ENCODE data around the gene FBLN7.
A peak's percentile ranks its signal among the peaks of the same experiment; 100 is the strongest.
"Not testable (repeated sequence)": the region's sequence is repeated elsewhere in the genome, so short reads cannot be mapped to it uniquely, and the experiment has no call there.

FBLN7 gene, protein sequence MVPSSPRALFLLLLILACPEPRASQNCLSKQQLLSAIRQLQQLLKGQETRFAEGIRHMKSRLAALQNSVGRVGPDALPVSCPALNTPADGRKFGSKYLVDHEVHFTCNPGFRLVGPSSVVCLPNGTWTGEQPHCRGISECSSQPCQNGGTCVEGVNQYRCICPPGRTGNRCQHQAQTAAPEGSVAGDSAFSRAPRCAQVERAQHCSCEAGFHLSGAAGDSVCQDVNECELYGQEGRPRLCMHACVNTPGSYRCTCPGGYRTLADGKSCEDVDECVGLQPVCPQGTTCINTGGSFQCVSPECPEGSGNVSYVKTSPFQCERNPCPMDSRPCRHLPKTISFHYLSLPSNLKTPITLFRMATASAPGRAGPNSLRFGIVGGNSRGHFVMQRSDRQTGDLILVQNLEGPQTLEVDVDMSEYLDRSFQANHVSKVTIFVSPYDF
- 23.3 reads per million, percentile 50 among the genes with 10 or more reads in this experiment for total RNA-seq

DNA sequence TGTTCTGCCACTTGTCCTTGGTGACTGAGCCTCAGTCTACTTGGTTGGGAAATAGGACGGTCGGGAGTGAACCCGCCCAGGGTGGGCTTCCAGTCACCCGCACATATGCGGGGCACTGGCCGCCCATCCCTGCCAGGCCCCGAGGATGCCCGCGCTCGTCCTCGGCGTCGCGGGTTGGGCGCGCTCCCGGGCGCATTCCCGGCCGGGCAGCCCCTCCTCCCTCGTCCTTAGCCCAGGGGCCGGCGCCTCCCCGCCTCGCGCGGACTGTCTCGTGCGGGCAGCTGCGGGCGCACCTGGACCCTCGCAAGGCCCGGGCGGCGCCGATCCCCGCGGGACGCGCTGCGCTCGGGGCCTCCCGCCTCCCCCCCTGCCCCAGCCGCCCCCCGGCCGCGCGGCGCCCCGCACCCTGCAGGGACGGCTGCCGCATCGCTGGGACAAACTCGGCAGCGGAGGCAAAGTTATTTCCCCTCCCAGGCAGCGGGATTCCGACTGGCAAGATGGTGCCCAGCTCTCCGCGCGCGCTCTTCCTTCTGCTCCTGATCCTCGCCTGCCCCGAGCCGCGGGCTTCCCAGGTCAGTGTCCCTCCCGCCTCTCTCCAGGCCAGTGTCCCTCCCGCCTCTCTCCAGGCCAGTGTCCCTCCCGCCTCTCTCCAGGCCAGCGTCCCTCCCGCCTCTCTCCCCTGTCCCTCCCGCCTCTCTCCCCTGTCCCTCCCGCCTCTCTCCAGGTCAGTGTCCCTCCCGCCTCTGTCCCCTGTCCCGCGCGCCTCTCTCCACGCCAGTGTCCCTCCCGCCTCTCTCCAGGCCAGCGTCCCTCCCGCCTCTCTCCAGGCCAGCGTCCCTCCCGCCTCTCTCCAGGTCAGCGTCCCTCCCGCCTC is at the start of gene FBLN7:
TSS of gene FBLN7 (plus strand) at position 227 of the 874 bp plus-strand sequence. CDS start at position 498, 271 bp downstream.
- DNase-seq, result no peak

DNA sequence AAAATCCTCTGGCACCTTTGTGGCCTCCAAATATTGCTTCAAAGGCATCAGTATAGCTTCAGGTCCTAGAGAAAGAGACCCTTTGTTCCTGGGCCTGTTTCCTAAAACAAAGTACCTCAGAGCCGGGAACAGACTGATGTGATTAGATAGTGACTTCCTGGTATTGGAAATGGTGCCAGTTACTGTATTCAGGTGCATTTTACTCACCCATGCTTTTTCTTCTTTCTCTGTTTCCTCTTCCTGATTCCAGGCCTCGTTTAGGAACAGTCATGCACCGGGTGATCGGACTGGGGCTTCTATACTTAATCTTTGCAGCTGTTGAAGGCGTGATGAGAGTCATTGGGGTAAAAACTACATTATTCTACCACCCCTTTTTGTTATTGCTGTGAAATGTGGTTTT is 48.8 kb upstream of the FBLN7 start:
- DNase-seq, result no peak

DNA sequence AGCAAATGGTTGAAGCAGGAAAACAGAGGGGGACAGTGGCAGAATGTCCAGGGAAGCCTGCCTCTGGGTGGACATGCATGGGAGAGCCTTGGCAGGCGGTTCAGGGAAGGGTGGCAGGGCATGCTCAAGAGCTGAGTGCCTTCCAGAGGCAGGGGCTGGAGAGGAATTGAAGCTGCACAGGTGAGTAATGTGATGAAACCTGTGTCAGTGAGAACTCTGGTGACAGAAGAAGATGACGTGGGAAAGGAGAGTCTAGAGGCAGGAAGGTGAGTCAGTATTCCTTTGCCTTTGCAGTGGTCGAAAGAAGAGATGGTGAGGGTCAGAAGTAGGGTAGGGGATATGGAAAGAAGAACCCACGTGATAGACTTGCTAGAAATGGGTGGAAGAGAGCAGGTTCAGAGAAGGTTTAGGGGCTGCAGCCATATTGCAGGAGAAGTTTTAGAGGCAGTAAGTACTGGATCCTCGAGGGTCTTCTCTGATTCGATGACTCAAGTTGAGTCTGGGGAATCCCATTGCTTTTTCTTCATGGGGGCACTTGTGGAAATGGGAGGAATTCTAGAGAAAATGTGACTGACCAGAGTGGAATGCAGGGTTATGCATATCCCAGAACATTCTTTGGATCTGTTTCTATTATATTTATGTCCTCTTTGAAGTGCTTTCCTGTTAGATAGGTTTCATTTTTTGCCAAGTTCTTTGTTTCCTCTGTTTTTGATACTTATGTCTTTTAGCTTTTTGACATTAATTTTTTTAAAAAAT is 45.7 kb upstream of the FBLN7 start:
- no peak for DNase-seq

DNA sequence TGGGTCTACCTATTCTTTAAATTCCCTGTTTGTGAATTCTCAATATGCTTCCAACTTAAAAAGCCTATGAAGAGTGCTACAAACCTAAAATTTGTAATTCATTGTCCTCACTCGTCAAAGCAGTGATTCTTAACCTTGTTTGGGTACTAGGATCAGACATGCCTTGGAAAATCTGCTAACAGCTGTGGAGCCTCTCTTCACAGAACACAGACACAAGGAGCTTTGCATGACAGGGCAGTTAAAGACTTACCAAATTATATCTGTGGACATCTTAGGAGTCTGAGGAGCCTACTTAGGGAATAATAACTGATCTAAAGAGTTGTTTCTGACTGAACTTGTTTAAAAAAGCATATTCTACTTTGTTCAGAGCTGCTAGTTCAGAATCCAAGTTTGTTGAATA is 45.0 kb upstream of the FBLN7 start:
- DNase-seq, result no peak

DNA sequence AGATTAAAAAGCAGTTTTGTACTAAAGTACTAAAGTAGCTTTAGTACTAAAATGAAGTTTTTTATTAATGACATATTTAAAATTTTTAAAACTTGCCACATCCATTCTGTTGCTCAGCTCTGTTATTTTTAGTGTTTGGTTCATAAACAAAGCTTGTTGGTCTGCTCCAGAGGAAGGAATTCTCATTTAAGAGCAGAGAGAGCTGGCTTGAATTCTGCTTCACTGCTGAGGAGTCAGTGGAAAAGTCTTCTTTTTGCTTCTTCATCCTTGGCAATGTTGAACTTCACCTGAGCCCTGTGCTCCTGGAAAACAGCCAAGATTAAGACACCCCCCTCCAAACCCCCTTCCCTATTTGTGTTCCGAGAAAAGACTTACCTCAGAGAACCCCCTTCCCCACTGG is 42.5 kb upstream of the FBLN7 start:
- no peak for DNase-seq

DNA sequence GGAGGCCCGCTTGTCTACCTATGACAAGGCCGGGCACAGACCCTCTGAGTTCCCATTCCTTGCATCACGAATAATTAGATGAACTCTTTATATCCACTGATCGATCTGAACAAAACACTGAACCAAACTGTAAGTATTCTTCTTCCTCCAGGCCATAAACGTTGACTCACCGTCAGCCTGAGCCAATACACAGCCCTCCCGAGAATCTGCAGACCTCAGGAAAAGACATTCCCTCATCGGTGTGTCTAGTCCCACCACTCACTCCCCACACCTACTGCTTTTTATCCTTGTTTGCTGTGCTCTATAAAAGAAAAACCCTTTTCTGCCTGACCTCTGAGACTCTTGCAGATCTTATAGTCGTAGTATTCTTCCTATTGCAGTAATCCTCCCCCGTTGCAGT is 42.1 kb upstream of the FBLN7 start:
- DNase-seq, result no peak

DNA sequence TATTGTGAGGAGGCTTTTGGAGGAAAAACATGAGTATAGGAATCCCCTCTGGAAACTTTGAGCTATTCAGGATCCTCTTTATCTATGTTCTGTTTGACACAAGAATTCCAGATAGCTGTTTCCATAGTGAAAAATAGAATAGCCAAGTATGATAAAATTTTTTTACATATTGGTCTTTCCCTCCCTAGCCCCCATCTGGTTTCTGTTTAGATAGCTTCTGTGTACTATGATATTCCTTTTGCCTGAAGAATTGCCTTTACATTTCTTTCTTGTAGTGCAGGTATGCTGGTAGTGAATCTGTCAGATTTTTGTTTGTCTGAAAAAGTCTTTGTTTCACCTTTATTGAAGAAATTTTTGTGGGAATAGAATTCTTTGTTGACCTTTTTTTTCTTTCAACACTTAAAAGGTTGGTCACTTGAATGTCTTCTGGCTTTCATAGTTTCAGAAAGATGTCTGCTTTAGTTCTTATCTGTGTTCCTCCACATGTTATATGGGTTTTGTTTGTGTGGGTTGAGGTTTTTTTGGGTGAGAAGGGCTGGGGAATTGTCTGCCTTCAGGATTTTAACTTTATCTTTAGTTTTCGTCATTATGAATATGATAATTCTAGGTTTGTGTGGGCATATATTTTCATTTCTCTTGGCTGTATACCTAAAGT is 29.9 kb upstream of the FBLN7 start:
- DNase-seq, result no peak

DNA sequence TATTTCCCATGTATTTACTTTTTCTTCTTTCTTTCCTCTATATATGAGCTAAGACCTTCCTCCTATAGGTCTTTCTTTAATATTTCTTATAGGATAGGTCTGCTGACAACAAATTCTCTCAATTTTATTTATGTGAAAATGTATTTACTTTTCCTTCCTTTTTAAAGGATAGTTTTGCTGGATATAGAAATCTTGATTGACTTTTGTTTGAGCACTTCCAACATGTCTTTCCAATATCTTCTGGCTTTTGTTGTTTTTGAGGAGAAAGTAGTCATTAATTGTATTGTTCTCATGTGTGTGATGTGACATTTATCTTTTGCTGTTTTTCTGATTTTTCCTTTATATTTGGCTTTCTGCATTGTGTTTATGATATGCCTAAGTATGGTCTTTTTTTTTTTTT is 28.9 kb upstream of the FBLN7 start:
- no peak for DNase-seq

DNA sequence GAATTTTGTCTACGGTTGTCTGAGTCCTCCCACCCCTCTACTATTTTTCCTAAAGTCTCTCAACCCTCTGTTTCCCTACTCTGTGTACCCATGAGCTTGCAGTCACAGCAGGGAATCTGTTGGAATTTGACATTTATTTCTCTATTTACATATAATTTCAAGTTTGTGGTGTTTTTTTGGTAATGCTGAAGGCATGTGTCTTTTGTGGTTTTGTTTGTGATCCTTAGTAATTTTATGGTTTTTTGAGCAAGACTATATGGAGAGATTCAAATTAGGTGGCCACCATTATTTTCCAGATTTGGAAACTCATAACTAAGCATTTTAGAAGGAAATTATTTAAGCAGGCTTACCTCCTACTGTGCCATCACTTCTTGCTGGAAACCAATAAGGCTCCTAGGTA is 27.2 kb upstream of the FBLN7 start:
- no peak for DNase-seq

DNA sequence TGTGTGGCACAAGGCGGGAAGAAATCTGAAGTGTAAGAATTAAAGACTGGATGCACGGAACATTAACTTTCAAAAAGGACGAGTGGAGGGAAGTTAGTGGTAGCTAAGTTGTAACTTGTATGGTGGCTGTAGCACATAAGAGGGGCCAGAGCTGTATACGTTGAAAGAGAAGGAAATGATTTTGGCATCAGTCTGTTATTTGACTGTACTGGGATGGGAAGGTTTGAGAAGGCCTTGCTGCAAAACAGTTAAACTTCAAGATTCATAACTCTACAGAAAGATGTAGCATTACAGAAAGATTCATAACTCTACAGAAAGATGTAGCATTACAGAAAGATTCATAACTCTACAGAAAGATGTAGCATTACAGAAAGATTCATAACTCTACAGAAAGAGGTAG is 24.8 kb upstream of the FBLN7 start:
- DNase-seq, result not testable (repeated sequence)

DNA sequence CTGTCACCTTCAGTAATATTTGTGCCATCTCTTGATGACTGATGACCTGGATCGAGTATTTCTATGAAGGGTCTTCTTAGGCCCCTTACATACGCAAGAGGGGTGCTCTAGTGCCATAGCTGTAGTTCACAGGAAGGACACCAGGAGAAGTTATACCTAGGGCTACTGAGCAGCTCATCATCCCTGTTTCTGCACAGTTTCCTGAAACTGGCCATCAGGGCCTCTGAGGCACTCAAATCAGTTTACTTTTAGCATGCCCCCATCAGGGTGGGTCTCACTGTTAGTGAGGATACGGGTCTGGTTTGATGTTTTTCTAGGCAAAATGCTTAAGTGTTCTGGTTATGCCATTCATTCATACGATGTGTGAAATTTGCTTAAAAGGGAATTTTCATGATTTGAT is 20.0 kb upstream of the FBLN7 start:
- no peak for DNase-seq

DNA sequence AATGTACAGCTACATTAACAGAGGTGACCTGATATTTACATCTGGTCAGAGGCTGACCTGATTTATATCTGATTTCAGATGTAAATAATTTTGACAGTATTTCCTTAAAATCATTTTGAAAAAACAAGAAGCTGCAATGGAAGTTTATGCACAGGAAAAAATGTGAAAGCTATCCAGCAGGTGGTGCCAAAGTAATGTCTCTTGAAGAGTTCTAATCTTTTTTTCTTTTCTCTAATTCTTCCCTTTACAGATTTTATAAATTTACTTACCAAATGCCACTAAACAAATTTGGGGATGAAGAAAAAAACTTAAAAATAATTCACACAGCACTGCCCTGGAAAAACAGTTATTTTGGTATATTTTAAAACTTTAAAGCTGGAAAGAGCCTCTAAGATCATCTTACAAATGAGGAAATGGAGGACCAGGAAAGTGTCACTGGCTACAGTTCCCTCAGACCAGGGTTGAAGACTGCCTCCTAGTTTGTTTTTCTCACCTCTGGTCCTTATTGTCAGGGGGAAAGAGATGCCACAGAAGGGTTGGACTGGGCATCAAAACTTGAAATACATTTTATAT is 16.4 kb upstream of the FBLN7 start:
- DNase-seq, result peak; percentile 42

DNA sequence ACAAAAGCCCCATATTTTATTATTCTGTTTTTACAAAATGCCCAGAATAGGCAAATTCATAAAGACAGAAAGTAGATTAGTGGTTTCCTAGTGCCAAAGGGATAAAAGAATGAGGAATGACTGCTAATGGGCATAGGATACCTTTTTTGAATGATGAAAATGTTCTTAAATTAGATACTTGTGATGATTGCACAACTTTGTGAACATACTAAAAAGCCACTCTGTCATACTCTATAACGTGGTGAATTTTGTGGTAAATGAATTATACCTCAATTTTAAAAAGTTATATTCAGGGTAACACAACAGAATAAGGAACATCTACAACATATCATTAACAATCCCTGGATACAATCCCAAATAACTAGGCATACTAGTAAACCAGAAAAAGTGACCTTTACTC is 9.1 kb upstream of the FBLN7 start:
- DNase-seq, result no peak

DNA sequence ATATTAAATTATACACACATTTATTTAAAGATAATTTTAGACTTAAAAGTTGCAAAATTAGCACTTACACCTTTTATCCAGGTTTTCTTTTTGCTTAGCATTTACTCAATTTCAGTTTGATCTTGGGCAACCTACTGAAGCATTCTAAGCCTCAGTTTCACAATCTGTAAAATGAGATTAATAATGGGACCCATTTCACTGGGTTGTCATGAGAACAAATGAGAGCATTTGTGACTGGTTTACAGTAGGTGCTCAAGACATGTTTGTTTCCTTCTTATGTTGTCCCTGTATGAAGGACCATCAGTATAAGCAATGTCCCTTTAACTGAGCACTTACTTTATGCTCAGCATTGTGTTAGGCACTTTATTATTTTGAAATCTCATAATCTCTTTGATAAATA is 4.8 kb upstream of the FBLN7 start:
- DNase-seq, result no peak

DNA sequence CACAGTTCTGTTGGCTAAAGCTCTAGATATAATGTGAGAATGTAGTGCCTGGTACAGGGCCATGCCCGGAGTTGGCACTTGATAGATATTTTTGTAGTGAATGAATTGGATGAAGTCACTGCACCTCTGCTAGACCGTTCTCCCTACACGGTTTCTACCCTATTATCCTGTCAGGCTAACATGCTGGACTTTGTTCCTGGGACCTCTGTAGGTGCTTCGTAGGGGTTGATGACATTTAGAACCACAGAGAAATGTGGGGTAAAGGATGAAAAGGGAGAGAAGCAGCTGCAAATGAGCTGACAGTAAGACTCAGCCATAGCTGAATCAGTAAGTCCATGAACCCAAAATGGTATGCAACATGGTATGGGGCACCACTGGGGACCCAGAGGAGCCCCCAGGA is 4.1 kb upstream of the FBLN7 start:
- no peak for DNase-seq

DNA sequence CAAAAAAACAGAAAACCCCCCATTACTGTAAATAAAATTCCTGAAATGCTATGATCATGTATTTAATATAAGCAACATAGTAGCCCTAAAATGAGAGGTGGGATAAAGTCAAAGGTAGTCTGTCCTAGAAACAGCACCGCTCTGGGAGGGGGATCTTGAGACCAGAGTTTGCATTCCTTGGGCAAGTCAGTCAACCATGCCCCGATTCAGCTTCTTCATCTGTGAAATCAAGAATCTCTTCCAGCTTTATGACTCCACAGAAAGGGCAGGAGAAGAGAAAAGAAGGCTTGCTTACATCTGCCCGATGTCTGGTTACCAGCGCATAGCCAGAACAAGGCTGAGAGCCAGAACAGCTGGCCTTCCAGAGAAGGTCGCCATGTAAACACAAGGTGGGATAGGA is 2.1 kb upstream of the FBLN7 start:
- no peak for DNase-seq

DNA sequence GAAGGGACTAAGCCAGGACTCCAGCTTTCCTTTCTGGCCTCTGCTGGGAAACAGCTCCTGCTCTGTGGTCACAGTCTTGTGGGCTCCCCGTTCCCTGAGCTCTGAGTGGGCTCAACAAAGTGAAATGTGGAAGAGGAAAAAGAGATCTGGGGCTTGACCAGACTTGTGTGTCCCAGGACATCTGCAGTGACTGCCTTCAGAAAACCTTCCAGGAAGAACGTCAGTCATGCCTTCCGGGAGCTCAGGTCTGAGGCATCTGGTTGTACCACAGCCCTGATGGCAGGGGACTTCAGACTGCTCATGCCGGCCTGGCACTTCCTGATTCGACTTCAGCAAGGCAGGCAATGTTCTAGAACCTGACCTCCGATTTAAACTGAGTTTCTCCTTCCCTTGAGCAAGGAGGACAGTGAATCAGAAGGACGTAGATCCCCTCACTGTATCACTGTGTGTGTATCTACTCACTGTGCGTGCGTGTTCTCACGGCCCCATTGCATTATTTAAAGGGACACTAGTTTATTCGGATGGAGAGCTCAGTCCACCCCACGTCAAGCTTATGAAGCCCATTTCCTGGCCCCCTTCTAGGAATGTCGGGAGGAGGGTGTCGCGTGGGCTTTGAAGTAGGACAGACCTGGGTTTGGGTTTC is 548 bp upstream of the FBLN7 start:
- DNase-seq, result no peak

DNA sequence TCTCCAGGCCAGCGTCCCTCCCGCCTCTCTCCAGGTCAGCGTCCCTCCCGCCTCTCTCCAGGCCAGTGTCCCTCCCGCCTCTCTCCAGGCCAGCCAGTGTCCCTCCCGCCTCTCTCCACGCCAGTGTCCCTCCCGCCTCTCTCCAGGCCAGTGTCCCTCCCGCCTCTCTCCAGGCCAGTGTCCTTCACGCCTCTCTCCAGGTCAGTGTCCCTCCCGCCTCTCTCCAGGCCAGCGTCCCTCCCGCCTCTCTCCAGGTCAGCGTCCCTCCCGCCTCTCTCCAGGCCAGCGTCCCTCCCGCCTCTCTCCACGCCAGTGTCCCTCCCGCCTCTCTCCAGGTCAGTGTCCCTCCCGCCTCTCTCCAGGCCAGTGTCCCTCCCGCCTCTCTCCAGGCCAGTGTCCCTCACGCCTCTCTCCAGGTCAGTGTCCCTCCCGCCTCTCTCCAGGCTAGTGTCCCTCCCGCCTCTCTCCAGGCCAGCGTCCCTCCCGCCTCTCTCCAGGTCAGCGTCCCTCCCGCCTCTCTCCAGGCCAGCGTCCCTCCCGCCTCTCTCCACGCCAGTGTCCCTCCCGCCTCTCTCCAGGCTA is 939 bp downstream of the FBLN7 start:
- not testable (repeated sequence) for DNase-seq

DNA sequence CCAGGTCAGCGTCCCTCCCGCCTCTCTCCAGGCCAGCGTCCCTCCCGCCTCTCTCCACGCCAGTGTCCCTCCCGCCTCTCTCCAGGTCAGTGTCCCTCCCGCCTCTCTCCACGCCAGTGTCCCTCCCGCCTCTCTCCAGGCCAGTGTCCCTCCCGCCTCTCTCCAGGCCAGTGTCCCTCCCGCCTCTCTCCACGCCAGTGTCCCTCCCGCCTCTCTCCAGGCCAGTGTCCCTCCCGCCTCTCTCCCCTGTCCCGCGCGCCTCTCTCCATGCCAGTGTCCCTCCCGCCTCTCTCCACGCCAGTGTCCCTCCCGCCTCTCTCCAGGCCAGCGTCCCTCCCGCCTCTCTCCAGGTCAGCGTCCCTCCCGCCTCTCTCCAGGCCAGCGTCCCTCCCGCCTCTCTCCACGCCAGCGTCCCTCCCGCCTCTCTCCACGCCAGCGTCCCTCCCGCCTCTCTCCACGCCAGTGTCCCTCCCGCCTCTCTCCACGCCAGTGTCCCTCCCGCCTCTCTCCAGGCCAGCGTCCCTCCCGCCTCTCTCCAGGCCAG is 1.5 kb downstream of the FBLN7 start:
- not testable (repeated sequence) for DNase-seq

DNA sequence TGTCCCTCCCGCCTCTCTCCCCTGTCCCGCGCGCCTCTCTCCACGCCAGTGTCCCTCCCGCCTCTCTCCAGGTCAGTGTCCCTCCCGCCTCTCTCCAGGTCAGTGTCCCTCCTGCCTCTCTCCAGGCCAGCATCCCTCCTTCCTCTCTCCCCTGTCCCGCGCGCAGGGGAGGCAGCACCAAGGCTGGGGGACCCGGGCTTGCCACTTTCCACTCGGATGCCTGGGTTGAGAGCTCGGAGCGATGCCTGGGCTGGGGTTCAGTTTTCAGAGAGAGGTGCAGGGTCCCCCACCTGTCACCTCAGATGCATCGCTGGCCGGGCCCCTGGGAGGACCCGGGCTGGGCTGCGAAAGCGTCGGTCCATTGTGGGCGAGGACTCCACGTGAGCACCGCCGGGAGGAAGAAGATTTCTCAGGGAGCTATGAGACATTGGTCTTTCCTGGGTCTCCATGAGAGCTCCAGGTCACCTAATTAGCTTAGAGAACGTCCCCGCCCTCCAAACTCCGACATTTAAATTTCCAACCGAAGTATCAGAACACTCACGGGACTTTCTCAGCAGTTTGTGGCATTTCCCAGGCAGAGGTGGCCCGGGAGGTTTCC is 2.1 kb downstream of the FBLN7 start:
- DNase-seq, result no peak

Measured in effector CD4-positive, alpha-beta T cell (primary cell).